NCI-H2081 (cell line): ENCODE results near the gene AURKB.
"Not testable (repeated sequence)": the region's sequence is repeated elsewhere in the genome, so short reads cannot be mapped to it uniquely, and the experiment has no call there.

Experiments used
- DNase-seq, 2 experiments: peaks; one replicate each; lab custom pipeline; 2025; lab: John Stamatoyannopoulos, UW

AURKB gene

DNA sequence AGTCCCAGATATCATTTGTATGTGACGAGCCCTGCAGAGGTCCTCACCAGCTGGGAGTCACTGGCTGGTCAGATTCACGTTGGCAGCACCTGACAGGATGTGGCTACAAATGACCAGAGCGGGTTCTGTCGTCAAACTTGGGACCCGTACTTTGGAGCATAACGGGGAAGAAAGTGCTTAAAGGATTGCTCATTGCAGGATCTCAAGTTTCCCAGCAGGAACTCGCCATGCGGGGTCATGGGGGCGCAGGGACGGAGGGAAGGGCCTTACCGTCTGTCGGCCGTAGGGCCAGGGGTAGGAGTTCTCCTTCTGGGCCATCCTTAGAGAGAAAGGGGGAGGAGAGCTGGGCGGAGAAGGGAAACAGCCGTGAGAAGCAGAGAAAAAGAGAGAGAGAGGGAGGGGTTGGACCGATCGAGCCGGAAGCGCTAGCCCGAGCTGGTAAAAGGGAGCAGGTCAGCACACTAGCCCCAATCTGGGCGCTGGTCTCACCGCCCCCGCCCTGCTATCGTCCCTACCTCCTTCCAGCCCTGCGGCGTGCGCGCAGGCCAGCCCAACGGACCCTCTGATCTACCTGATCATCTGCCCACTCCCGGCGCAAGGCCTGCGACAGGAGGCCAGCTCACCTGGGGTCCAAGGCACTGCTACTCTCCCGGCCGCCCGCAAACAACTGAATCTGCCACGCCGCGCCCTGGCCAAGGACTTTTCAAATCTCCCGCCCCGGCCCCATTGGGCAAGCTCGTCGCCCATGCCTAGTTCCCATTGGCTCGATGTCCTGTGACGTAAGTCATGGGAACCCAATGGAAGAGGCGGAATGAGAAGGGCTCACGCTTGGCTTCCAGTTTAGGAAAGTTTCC lies at the start of gene AURKB:
Gene AURKB (minus strand): TSS at position 669 of the 854 bp plus-strand sequence. CDS start 351 bp downstream, at position 318.
- DNase-seq = peak; percentile 89 to 91

DNA sequence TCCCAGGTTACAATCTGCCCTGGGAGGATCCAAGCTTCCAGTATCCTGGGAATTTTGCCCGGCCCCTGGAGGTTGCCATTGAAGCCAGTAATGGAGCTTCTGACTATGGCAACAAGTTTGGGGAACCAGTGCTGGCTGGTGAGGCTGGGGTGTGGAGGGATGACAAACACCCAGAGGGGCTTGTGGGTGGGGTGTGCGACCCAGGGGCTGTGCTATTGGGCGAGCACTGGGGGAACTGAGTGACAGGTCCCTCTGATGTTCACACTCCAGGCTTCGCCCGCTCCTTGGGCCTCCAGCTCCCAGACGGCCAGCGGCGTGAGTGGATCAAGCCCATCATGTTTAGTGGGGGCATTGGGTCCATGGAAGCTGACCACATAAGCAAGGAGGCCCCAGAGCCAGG lies 47.4 kb upstream of the AURKB start:
- no peak for DNase-seq

DNA sequence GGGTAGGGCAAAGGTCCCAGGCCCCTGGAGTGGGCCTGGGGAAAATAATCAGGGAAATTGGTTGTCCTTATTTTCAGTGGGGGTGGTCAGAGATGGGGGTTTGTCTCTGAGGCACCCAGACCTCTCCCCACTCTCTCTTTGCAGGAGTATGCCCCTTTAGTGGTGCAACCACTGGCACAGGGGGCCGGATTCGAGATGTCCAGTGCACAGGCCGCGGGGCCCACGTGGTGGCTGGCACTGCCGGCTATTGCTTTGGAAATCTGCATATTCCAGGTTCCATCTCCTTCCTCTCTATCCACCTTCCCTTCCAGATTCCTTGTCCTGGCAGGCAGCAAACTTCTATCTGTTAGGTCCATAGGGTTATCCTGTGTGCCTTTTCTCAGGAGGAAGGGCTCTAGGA lies 46.3 kb upstream of the AURKB start:
- no peak for DNase-seq

DNA sequence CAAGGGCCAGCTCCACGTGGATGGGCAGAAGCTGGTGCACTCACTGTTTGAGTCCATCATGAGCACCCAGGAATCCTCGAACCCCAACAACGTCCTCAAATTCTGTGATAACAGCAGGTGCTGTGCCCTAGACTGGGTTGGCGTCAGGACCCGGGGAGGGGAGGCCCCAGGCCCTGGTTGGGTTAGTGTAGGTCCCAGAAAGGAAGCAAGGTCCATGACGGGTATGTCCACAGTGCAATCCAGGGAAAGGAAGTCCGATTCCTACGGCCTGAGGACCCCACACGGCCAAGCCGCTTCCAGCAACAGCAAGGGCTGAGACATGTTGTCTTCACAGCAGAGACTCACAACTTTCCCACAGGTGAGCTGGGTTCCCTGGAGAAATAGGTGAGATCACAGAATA lies 45.9 kb upstream of the AURKB start:
- DNase-seq = no peak

DNA sequence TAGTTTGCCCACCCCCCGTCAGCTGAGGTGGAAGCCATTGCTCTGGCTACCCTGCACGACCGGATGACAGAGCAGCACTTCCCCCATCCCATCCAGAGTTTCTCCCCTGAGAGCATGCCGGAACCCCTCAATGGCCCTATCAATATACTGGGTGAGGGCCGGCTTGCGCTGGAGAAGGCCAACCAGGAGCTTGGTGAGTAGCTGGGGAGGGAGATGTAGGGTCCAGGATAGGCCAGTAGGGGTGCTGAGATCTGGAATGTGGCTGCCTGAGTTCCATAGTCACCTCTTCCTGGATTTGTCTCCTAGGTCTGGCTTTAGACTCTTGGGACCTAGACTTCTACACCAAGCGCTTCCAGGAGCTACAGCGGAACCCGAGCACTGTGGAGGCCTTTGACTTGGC lies 45.1 kb upstream of the AURKB start:
- DNase-seq = no peak

DNA sequence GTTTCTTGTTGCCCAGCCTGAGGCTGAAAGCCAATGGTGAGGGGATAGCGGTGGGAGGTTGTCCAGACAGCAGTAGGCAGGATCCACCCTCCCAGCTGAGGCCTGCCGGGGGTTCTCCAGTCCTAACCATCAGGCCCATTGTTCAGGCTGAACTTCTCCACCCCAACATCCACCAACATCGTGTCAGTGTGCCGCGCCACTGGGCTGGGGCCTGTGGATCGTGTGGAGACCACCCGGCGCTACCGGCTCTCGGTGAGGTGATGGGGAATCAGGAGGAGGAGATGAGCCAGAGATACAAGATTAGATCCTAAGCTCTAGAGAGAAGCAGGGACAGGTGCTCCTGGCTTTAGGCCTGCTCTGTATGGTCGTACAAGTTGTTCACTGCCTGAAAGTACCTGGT lies 44.5 kb upstream of the AURKB start:
- DNase-seq = no peak

DNA sequence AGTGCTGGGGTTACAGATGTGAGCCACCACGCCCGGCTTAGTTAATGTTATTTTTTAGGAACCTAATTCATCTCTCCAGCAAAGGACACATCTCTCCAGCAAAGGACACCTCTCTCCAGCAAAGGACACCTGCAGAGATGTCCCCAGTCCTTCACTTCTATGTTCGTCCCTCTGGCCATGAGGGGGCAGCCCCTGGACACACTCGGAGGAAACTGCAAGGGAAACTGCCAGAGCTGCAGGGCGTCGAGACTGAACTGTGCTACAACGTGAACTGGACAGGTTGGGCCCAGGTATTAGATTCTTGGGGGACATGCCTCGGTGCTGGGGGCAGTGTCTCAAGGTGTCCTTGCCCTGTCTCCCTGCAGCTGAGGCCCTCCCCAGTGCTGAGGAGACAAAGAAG lies 43.4 kb upstream of the AURKB start:
- no peak for DNase-seq

DNA sequence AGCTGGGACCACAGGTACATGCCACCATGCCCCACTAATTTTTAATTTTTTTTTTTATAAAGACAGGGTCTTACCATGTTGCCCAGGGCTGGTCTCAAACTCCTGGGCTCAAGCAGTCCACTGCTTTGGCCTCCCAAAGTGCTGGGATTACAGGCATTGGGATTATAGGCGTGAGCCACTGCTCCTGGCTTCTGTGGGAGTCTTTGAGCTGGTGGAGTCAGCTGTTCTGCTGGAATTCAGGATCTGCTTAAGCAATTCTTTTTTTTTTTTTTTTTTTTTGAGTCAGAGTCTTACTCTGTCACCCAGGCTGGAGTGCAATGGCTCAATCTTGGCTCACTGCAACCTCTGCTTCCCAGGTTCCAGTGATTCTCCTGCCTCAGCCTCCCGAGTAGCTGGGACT lies 41.0 kb upstream of the AURKB start:
- not testable (repeated sequence) for DNase-seq

DNA sequence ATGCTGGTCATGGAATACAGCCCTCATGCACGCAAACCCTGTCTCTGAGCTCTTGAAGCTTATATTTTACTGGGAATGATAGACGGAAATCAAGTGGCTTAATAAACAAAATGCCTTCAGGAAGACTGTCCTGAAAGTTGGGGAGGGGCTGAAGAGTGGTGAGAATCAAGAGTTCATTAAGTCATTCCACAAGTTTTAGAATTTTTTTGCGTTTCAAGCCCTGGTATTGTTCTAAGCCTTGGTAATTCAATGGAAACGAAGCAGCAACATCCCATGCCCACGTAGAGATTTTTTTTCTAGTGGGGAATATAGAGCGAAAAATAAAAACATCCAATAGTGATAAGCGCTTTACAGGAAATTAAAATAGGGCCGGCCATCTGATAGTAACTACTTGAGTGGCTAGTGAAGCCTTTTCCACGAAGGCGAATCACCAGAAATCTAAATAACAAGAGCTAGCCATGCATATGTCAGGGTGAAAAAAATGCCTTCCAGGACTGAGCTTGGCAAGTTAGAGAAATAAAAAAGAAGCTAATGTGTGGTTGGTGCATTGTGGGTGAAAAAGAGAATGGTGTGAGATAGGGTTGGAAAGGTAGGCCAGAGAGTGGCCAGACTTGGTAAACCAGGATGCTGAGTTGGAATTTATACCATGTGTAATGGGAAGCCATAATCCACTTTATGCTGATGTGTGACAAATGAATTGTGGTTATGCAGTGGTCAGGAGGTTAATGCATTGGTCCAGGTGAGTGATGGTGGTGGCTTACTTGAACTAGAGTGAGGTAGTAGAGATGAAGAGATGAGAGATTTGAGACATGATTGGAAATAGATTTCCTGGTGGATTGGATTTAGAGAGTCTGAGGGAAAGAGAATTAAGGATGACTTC lies 39.5 kb upstream of the AURKB start:
- no peak for DNase-seq

DNA sequence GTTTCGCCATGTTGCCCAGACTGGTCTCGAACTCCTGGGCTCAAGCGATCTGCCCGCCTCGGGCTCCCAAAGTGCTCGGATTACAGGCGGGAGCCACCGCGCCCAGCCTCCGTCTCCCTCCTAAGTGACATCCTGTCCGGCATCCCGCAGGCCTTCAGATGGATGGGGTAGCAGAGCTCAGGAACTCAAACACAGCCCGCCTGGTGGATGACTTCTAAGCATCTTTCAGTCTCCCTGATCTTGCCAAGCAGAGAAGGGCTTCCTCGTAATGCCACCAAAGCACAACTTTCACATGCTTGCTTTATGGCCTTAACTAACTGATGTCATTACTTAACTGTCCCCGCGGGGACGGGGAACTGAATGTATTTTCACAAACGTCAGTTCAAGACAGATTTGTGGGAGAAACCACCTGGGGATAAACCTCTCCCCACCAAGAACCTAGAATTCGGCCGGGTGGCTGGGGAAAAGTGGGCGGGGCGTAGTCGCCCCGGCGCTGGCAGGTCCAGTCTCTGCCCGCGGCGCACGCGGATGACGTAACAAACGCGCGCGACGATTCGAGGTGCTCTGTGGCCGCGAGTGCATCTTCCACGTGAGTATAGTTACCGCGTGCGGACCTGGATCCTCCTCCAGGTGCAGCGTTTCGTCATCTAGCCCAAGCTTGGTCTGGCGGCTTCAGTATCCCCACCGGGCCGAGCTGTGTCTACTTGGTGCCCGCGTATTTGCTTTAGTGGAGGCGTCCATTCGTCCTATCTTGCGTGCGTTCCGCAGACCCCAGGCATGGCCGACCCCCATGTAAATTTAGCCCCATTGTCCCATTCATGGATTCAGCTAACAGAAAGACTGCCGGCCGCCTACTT lies 38.6 kb upstream of the AURKB start, which contains the start of gene PFAS:
Gene PFAS (plus strand): TSS at position 539 of the 857 bp plus-strand sequence. CDS start 4,649 bp downstream, outside the sequence.
- peak; percentile 84 to 93 for DNase-seq

DNA sequence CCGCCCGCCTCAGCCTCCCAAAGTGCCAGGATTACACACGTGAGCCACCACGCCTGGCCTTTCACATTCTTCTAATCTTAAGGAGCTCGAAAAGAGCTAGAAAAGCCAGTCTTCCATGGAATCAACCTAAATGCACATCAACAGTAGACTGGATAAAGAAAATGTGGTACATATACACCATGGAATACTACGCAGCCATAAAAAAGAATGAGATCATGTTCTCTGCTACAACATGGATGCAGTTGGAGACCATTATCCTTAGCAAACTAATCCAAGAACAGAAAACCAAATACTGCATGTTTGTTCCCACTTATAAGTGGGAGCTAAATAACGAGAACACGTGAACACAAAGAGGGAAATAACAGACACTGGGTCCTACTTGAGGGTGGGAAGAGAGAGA lies 34.4 kb upstream of the AURKB start:
- DNase-seq = no peak

DNA sequence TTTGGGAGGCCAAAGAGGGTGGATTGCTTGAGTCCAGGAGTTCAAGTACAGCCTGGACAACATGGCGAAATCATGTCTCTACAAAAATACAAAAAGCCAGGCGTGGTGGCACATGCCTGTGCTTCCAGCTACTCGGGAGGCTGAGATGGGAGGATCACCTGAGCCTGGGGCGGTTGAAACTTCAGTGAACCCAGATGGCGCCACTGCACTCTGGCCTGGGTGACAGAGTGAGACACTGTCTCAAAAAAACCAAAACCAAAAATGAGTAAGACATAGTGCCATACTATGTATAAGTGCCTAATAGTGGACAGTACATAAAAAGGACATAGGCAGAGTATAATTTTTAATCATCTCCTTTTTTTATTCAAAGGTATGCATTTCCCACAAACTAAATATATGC lies 33.5 kb upstream of the AURKB start:
- DNase-seq = no peak

DNA sequence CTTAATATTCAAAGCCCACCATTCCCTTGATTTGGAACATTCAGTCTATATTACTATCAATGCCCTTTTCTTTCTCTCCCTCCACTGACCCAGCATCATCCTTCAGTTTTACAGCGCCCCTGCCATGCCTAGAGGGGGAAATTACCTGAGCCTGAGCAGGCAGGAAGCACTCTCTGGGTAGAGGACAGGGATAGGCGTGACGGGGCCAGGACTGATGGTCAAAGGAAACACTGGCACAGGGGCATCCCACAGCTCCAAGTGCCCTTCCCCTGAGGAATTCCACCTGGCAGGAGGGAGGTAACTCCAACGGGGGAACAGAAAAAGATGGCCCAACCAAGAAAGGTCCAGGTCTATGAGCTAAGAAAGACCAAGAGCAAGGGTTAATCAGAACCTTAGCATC lies 27.5 kb upstream of the AURKB start:
- DNase-seq = no peak

DNA sequence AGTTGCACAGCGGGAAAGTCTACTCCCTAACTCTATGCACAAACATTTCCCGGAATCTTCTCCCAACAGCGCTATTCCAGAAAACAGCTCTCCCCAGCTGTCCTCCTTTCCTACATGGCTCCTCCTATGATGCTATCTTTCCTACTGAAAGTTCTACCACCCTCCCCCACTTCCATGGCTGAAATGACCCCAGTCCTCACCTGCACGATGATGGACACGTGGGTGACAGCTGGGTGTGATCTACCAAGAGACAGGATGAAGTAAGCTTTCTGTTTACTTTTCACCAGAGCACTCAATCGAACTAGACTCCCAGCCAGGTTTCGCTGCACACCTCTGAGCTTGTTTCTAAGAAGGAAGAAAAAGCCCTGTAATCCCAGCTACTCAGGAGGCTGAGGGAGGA lies 26.8 kb upstream of the AURKB start:
- no peak for DNase-seq

DNA sequence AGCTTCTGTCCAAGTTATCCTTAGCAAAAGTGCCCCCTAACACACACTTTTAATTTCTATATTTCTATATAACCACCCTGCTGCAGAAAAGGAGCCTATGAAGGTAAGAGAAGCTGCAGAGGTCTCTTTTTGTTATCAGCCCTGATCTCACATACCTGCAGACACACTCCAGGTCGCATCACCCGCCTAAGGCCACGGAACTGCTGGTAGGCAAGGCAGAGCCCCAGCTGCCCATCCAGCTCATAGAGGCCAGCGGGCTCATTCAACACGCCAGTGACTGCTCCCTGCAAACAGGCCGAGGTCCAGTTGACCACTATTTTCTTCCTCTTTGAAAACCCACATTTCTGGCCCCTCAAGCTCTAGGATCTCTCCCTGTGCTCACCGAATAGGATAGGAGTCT lies 25.3 kb upstream of the AURKB start:
- no peak for DNase-seq

DNA sequence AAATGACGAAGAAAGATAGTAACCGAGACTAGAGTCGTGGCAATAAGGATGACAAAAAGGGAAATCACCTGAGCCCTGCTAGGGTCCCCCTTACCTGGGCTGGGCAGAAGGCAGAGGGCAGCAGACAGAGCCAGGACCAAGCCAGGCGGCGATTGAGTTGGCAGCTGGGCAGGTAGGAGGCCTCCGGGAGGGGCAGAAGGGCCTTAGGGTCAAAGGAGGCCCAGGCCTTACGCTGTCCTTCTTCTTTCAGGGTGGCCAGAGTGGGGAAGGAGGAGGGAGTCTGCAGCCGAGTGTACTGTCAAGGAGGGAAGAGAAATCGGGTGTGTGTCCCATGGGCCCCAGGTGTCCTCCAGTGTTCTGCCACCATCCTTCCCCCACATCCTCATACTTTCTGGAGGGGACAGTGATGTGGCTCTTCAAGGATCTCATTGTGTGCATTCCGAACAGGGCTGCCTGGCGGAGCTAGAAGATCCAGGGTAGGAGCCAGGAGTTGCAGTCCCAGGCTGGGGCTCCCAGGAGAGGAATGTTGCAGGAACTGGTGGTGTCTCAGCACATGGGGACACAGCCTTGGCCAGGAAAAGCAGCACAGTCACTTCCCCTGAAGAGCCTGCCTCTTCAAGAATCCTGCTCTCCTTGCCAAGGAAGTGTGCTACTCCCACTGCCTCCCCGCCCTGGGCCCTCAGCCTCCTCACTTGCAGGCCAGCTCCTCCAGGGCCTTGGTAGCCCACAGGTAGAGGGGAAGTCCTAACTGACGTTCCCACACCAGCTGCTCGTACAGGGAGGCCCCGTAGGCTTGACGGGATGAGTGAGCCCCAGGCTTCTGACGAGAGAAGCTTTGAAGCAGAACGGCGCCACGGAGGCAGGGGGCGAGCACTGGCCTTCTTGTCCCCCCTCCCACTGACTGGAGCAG lies 24.2 kb upstream of the AURKB start:
- no peak for DNase-seq

DNA sequence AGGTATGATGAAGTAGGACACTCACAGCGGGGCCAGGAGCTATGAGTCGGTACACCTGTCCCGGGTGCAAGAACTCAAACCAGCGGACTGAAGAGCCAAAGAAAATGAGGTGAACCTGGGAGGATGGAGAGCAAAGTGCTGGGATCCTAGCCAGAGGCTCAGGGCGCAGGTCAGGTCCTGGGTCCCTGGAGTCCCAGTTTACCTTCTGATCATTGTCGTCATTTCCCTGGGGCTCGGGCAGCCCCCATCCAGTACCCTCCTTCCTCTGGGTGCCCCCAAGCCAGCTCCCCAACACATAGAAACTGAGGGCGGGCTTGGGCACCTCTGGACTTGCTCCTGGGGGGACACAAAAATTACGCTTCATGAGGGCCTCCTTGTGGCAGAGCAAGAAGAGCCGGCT lies 21.3 kb upstream of the AURKB start:
- peak in 1 of 2 experiments; percentile 41 for DNase-seq

DNA sequence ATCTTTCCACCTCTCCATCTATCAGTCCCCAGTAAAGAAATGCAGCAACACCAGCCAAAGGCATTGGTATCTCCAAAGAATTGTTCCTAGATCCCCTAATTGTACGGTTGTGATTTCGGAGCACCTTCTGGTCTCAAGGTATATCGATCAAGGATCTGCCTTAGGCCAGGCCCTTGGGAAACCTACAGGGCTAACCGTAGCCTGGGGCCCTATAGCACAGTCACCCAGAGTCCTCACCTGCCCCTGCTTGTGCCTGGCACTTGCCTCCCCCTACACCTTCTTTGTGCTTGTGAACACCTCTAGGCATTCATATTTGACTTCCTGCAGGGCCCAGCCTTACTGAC lies 16.8 kb upstream of the AURKB start:
- DNase-seq = no peak

DNA sequence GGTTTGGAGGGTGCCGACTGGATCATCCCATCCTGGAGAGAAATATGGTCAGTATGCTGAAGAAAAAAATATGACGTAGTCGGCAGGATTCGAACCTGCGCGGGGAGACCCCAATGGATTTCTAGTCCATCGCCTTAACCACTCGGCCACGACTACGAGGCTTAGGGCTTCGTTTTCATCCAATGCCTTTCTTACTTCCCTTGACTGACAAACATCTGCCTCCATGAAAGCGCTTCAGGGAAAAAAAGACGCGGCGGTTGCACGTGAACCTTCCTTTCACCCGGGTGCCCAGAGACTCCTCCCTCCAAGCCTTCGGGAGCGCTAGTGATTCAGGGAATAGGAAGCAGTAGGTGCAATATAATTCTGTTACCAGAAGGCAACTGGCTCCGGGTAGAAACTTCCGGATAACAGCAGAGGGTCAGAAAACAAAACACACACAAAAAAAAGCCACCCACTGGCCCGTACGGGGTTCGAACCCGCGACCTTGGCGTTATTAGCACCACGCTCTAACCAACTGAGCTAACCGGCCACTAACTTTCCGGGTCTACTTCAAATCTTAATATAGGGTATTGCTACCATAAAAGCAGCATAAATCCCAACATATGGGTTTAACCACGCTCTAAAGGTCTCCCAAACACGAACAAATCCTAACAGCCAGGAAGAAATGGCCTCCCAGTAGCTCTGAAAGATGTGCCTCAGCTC lies 16.3 kb upstream of the AURKB start:
- DNase-seq = no peak

DNA sequence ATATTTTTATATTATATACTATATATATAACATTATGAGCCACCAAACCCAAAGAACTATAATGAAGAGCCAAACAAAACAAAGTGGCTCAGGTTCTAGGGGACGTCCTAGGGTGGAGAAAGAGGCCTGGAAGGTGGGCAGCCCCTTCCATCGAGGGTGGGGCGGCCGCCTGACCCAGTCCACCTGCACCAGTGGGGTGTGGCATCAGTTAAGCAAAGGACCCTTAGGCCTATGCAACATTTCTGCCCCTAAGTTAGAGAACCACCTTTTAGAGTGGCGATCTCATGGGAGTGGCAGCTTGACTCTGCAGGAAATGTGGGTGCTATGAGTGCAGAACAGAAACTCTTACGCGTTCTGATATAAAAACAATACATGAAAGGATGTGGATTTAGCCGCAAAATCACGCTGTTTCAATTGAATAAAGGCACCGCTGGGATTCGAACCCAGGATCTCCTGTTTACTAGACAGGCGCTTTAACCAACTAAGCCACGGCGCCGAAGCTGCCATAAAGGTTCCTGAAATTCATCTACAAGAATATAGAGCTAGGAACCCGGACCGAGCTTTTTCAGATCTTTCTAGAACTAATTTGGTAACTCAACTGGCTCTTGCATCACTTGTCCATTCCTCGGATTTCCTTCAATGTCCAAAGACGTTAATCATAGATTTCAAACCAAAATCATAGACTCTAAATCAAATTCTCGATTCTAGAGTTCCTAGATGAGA lies 15.6 kb upstream of the AURKB start:
- peak; percentile 27 to 28 for DNase-seq
